Fibroblast of mammary gland (primary cell): ENCODE measurements around the gene SBNO1.
"Not testable (repeated sequence)": the region's sequence is repeated elsewhere in the genome, so short reads cannot be mapped to it uniquely, and the experiment has no call there.

ENCODE experiments used
- DNase-seq: peaks from one replicate; pipeline ENCODE4 v3.0.0-alpha.2; 2010; ENCODE audit warnings: low read depth
- H3K4me3 ChIP-seq: 2 replicates; pipeline ENCODE4 v1.5.1; 2011; ENCODE audit warnings: low read depth, mild to moderate bottlenecking, low read length, moderate library complexity; ENCODE audit not compliant: control insufficient read depth
- CTCF ChIP-seq: conservative IDR thresholded peaks from 2 replicates; pipeline ENCODE4 v1.5.1; 2011; ENCODE audit warnings: low read depth, low read length, inconsistent platforms; ENCODE audit not compliant: control insufficient read depth, insufficient read depth

The SBNO1 gene

GRCh38 chr12:123369229-123369628 lies 4.6 kb upstream of the SBNO1 start:
- no peak for DNase-seq
- no peak overlapping the region for H3K4me3 ChIP-seq
- no peak for TF ChIP-seq CTCF

GRCh38 chr12:123368431-123368830 lies 3.8 kb upstream of the SBNO1 start:
- H3K4me3 ChIP-seq, DNase-seq: not testable (repeated sequence)

- TF ChIP-seq CTCF: no peak
- peak; percentile 66 for DNase-seq
- H3K4me3 ChIP-seq: no peak overlapping the region
These were observed 2.9 kb upstream of the SBNO1 start for GRCh38 chr12:123367511-123367910.

- H3K4me3 ChIP-seq: peak overlapping the region; percentile 69
- DNase-seq: peak; percentile 98
- TF ChIP-seq CTCF: peak; percentile 89
These were observed 624 bp upstream of the SBNO1 start for GRCh38 chr12:123365025-123365917.

- DNase-seq: no peak
- TF ChIP-seq CTCF: no peak
- H3K4me3 ChIP-seq: peak overlapping the region; percentile 83
These were observed 711 bp downstream of the SBNO1 start for GRCh38 chr12:123363740-123364531.

- no peak for TF ChIP-seq CTCF
- H3K4me3 ChIP-seq: peak overlapping the region; percentile 83
- DNase-seq: peak; percentile 28
These were observed 1.3 kb downstream of the SBNO1 start for GRCh38 chr12:123363390-123363739.

GRCh38 chr12:123358035-123358434 lies 6.6 kb downstream of the SBNO1 start:
- no peak overlapping the region for H3K4me3 ChIP-seq
- no peak for DNase-seq
- no peak for TF ChIP-seq CTCF
